ENCODE results near the gene TUBB3. TPM values are rescaled to one million over a fixed set of nuclear protein-coding genes. Genes with fewer than 3 reads are reported as not detected.

Gene TUBB3
- total and polyA plus RNA-seq, 9 of the 15 experiments (the other 6 are each of a cell fraction or from before 2014, with no cell fraction given) = 0.18 to 12.5 (median 5.0) TPM

GRCh38 chr16:89972244-89973234 is 49.4 kb downstream of the TUBB3 start:
- H2AFZ ChIP-seq (ENCODE audit: low read depth, low read length) = peak overlapping the region; percentile 98
- H4K20me1 ChIP-seq (replicated peaks; ENCODE audit: control insufficient read depth, insufficient read depth, low read length) = peaks cover 8% of the 10 kb centered on the region; the same call in 1 of the 2 replicates
- under 1% methylated on average over 97 of the region's 104 CpGs for WGBS (ENCODE audit: insufficient coverage, low coverage, missing lambda C conversion rate)
- POLR2A ChIA-PET = interaction anchor here (0.6 to 3.0 kb wide), 11 partner anchors 8 to 266 kb away, joined by 3 to 15 read pairs (median 3); partner anchors contain the start of gene TCF25
- peak overlapping the region; percentile 93 for H3K4me3 ChIP-seq
- H3K9me3 ChIP-seq (replicated peaks; ENCODE audit: control insufficient read depth, insufficient read depth, low read depth, low read length) = no peaks in the 10 kb centered on the region
- ATAC-seq (peak; percentile 91), FAIRE-seq (no peak), DNase-seq (ENCODE audit: extremely low read depth in 1 of 4, low spot score in 3 of 4) (peak; percentile 96 to 100 (median 100))
- no peaks in the 10 kb centered on the region for H3K27me3 ChIP-seq (ENCODE audit: control insufficient read depth in 2 of 2, insufficient read depth in 2 of 2, low read length in 2 of 2)
- no TSS peak for BruUV-seq (replicated peaks)
- CTCF ChIA-PET (ENCODE audit: low intra/inter-chr PET ratio) = interaction anchor here (0.7 kb wide), 1 partner anchor 24 kb away, joined by 3 read pairs; no protein-coding TSS in a partner anchor
- peak overlapping the region; percentile 95 to 99 for H3K9ac ChIP-seq (ENCODE audit: insufficient read depth in 1 of 2, low read depth in 2 of 2, low read length in 2 of 2)
- H3K9me1 ChIP-seq (ENCODE audit: control insufficient read depth, insufficient read depth, low read length) = no peaks in the 10 kb centered on the region
- peaks cover 77% of the 10 kb centered on the region for H3K79me2 ChIP-seq (ENCODE audit: control insufficient read depth, insufficient read depth, low read length)
- H3K27ac ChIP-seq (ENCODE audit: extremely low read depth, low read depth, low read length) = peak overlapping the region; percentile 99
- H3K4me1 ChIP-seq (replicated peaks in 1 of 2; ENCODE audit: control insufficient read depth in 2 of 2, insufficient read depth in 2 of 2, low read length in 2 of 2) = peaks cover 23 to 30% of the 10 kb centered on the region in 2 experiments; a peak in 4 of 5 replicates
- peaks cover 45% of the 10 kb centered on the region; the same call in 2 of the 3 replicates for H3K36me3 ChIP-seq (ENCODE audit: control insufficient read depth, insufficient read depth, low read length)
- intact Hi-C loops (cut with micrococcal nuclease) (loop anchor here (10.0 kb wide), 1 partner anchor 48 kb away; the partner anchor contains the start of gene TUBB3), in situ Hi-C loops (cut with MboI) (no loop called here)
- peak overlapping the region; percentile 94 for H3K4me2 ChIP-seq (ENCODE audit: insufficient read depth, low read length)
- peak; percentile 100 for TF ChIP-seq NRF1 (conservative IDR thresholded peaks at IDR 0.05 in 1 of 2, IDR thresholded peaks at IDR 0.05 in 1 of 2)
- peak; percentile 17 for TF ChIP-seq HMGN3 (IDR thresholded peaks at IDR 0.05; ENCODE audit: borderline replicate concordance, extremely low read depth, insufficient read length, low read depth, low read length)
- TF ChIP-seq U2AF1 (optimal IDR thresholded peaks at IDR 0.05; ENCODE audit: low read depth, low read length) = no peak
- 0 out of 4 replicates have a peak, but pooled peaks of 1 of the 2 experiments have one; percentile 31 for TF ChIP-seq RCOR1 (IDR thresholded peaks at IDR 0.05; ENCODE audit: borderline replicate concordance in 1 of 2, low read depth in 2 of 2, low read length in 2 of 2)
- no peak for TF ChIP-seq PPARD (CRISPR knock-in tag; IDR thresholded peaks at IDR 0.05)
- no peak for TF ChIP-seq TFAM (CRISPR knock-in tag; conservative IDR thresholded peaks at IDR 0.05)
- TF ChIP-seq ZZZ3 (IDR thresholded peaks at IDR 0.05) = no peak
- no peak for TF ChIP-seq HDAC3 (IDR thresholded peaks at IDR 0.05; ENCODE audit: borderline replicate concordance, partially characterized antibody)
- no peak for TF ChIP-seq ZNF551 (CRISPR knock-in tag; IDR thresholded peaks at IDR 0.05)
- no peak for TF ChIP-seq ZFP91 (CRISPR knock-in tag; IDR thresholded peaks at IDR 0.05)
- TF ChIP-seq ZFP1 (CRISPR knock-in tag; IDR thresholded peaks at IDR 0.05) = no peak
- no peak for TF ChIP-seq SNAPC5 (CRISPR knock-in tag; IDR thresholded peaks at IDR 0.05)
- no peak for TF ChIP-seq ZNF354B (CRISPR knock-in tag; IDR thresholded peaks at IDR 0.05)
- peak; percentile 89 for TF ChIP-seq MYC (IDR thresholded peaks at IDR 0.05; ENCODE audit: low read depth, low read length)
- TF ChIP-seq MYC (CRISPR knock-in tag; IDR thresholded peaks at IDR 0.05; ENCODE audit: borderline replicate concordance, low read depth) = no peak
- no peak for TF ChIP-seq NR2F6 (CRISPR knock-in tag; IDR thresholded peaks at IDR 0.05)
- no peak for TF ChIP-seq ID3 (CRISPR knock-in tag; IDR thresholded peaks at IDR 0.05)
- TF ChIP-seq ID3 (tag; IDR thresholded peaks at IDR 0.05) = peak; percentile 65; the same call in 1 of the 2 replicates
- peak; percentile 89 for TF ChIP-seq FUS (optimal IDR thresholded peaks at IDR 0.05; ENCODE audit: low read depth, low read length)

Measured in K562 (cell line).